GM19238 (cell line): ENCODE results near the gene C1orf53.
"Not testable (repeated sequence)": the region's sequence is repeated elsewhere in the genome, so short reads cannot be mapped to it uniquely, and the experiment has no call there.

Experiments
- DNase-seq: peaks from one replicate; pipeline ENCODE4 v3.0.0; 2011; ENCODE audit warnings: low spot score; ENCODE audit not compliant: insufficient read length

C1orf53 gene

GRCh38 chr1:197920414-197921117 lies 18.1 kb downstream of the C1orf53 start:
- DNase-seq, result no peak

GRCh38 chr1:197921235-197922069 lies 19.0 kb downstream of the C1orf53 start:
- no peak for DNase-seq

GRCh38 chr1:197922070-197922390 lies 19.6 kb downstream of the C1orf53 start:
- no peak for DNase-seq

GRCh38 chr1:197923038-197923437 lies 20.6 kb downstream of the C1orf53 start:
- no peak for DNase-seq

GRCh38 chr1:197924516-197925123 lies 22.2 kb downstream of the C1orf53 start:
- DNase-seq, result no peak

GRCh38 chr1:197927908-197928665 lies 25.7 kb downstream of the C1orf53 start:
- no peak for DNase-seq

GRCh38 chr1:197928849-197929336 lies 26.5 kb downstream of the C1orf53 start:
- DNase-seq, result no peak

- DNase-seq, result no peak
Observed at GRCh38 chr1:197933016-197933415, 30.6 kb downstream of the C1orf53 start.

GRCh38 chr1:197933647-197934046 lies 31.2 kb downstream of the C1orf53 start:
- no peak for DNase-seq

GRCh38 chr1:197937381-197937780 lies 35.0 kb downstream of the C1orf53 start:
- DNase-seq, result no peak

GRCh38 chr1:197937892-197938291 lies 35.5 kb downstream of the C1orf53 start:
- no peak for DNase-seq

- DNase-seq, result not testable (repeated sequence)
Observed at GRCh38 chr1:197939159-197939980, 36.9 kb downstream of the C1orf53 start.

- DNase-seq, result no peak
Observed at GRCh38 chr1:197942042-197942441, 39.6 kb downstream of the C1orf53 start.

GRCh38 chr1:197944485-197944884 lies 42.1 kb downstream of the C1orf53 start:
- no peak for DNase-seq

- DNase-seq, result no peak
Observed at GRCh38 chr1:197948926-197949899, 46.8 kb downstream of the C1orf53 start.

- DNase-seq, result no peak
Observed at GRCh38 chr1:197951089-197951488, 48.7 kb downstream of the C1orf53 start.

- no peak for DNase-seq
Observed at GRCh38 chr1:197951617-197952175, 49.3 kb downstream of the C1orf53 start.

GRCh38 chr1:197953472-197953871 lies 51.0 kb downstream of the C1orf53 start:
- DNase-seq, result not testable (repeated sequence)
